GM12878 (cell line): ENCODE measurements around the gene ITPR2. TPM values are rescaled to one million over a fixed set of nuclear protein-coding genes. Genes with fewer than 3 reads are reported as not detected.

ENCODE experiments used
- DPF2 ChIP-seq: fragments of 450-650 bp; IDR thresholded peaks from 2 replicates; pipeline ENCODE4 v1.6.1; 2017; ENCODE audit warnings: mild to moderate bottlenecking
- HDAC6 ChIP-seq: fragments of 200-600 bp; sonication (generic); IDR thresholded peaks from one replicate; pipeline ENCODE4 v1.8.0; 2017; ENCODE audit warnings: antibody characterized with exemption; ENCODE audit not compliant: unreplicated experiment
- IRF5 ChIP-seq: fragments of 450-650 bp; IDR thresholded peaks from 2 replicates; pipeline ENCODE4 v1.6.1; 2017; ENCODE audit warnings: borderline replicate concordance
- MTA3 ChIP-seq: IDR thresholded peaks from 2 replicates; pipeline ENCODE4 v1.6.1; 2012; ENCODE audit warnings: low read length, inconsistent platforms, borderline replicate concordance
- MYB ChIP-seq: fragments of 150-350 bp; IDR thresholded peaks from 2 replicates; pipeline ENCODE4 v1.6.1; 2014; ENCODE audit warnings: mild to moderate bottlenecking, low read depth, low read length, borderline replicate concordance
- RAD51 ChIP-seq: fragments of 450-650 bp; IDR thresholded peaks from 2 replicates; pipeline ENCODE4 v1.6.1; 2016; ENCODE audit warnings: moderate library complexity, mild to moderate bottlenecking, inconsistent platforms
- TBL1XR1 ChIP-seq: IDR thresholded peaks from 2 replicates; pipeline ENCODE4 v1.6.1; 2012; ENCODE audit warnings: low read depth, low read length, improper control_type of control experiment
- TCF3 ChIP-seq: IDR thresholded peaks from 2 replicates; pipeline ENCODE4 v1.6.1; 2012; ENCODE audit warnings: low read depth, mild to moderate bottlenecking, low read length, borderline replicate concordance; ENCODE audit not compliant: insufficient read depth
- ZNF274 ChIP-seq: IDR thresholded peaks from one replicate; pipeline ENCODE4 v1.8.0; 2011; ENCODE audit not compliant: insufficient read length, insufficient read depth
- ZNF622 ChIP-seq: fragments of 450-650 bp; IDR thresholded peaks from 2 replicates; pipeline ENCODE4 v1.6.1; 2017; ENCODE audit warnings: mild to moderate bottlenecking, inconsistent platforms
- ZZZ3 ChIP-seq: IDR thresholded peaks from 2 replicates; pipeline ENCODE4 v1.6.1; 2011; ENCODE audit warnings: low read depth; ENCODE audit not compliant: control insufficient read depth, insufficient read length
- polyA plus RNA-seq, 11 experiments: library from polyadenylated mRNA; depleted of rRNA in 4 of 11; unstranded in 6 of 11; stranded (reverse) in 5 of 11; fragments of >200 nt; fragmentation: Nextera tagmentation in 4 of 11; fragmentation: Illumina TruSeq in 1 of 11; extraction: Ambion mirVana in 4 of 11; extraction: Trizol in 1 of 11; gene quantifications; 1 replicate in 1 of 11; 2 replicates in 10 of 11; pipeline versions ENCODE4 v1.2.1 to v1.2.3, GENCODE V29; 2011 to 2016; ENCODE audit warnings: inconsistent platforms in 2 of 11, missing spikeins in 2 of 11, low read depth in 1 of 11
- total RNA-seq, 4 experiments: library from RNA; depleted of rRNA in 3 of 4; stranded (reverse); fragments of >200 nt in 3 of 4; fragmentation: Illumina TruSeq in 1 of 4; extraction: Trizol in 1 of 4; gene quantifications; 2 replicates each; pipeline versions ENCODE4 v1.2.1 to v1.2.3, GENCODE V29; 2013 to 2021
- TF ChIP-seq, protein P1 (sequence below): IDR thresholded peaks from 2 replicates; pipeline ENCODE4 v1.6.1; 2012; ENCODE audit warnings: improper control_type of control experiment, low read depth, low read length; ENCODE audit not compliant: insufficient replicate concordance
- TF ChIP-seq, protein P2 (sequence below): fragments of 450-650 bp; IDR thresholded peaks from 2 replicates; pipeline ENCODE4 v1.6.1; 2016; ENCODE audit warnings: mild to moderate bottlenecking
- TF ChIP-seq, protein P3 (sequence below): fragments of 450-650 bp; IDR thresholded peaks from 2 replicates; pipeline ENCODE4 v1.6.1; 2017; ENCODE audit warnings: antibody characterized with exemption, mild to moderate bottlenecking, moderate library complexity
- TF ChIP-seq, protein P4 (sequence below): IDR thresholded peaks from 2 replicates; pipeline ENCODE4 v1.6.1; 2011; ENCODE audit warnings: borderline replicate concordance, low read depth, mild to moderate bottlenecking, moderate library complexity, low read length; ENCODE audit not compliant: insufficient read depth, poor library complexity, severe bottlenecking
- TF ChIP-seq, protein P5 (sequence below): IDR thresholded peaks from 2 replicates; pipeline ENCODE4 v1.6.1; 2011; ENCODE audit warnings: mild to moderate bottlenecking, low read depth, low read length, moderate library complexity; ENCODE audit not compliant: insufficient replicate concordance

The ITPR2 gene
- total and polyA plus RNA-seq, 10 of the 15 experiments (the other 5 are each of a cell fraction or from before 2014, with no cell fraction given): 7.5 to 76.2 (median 47.1) TPM

DNA sequence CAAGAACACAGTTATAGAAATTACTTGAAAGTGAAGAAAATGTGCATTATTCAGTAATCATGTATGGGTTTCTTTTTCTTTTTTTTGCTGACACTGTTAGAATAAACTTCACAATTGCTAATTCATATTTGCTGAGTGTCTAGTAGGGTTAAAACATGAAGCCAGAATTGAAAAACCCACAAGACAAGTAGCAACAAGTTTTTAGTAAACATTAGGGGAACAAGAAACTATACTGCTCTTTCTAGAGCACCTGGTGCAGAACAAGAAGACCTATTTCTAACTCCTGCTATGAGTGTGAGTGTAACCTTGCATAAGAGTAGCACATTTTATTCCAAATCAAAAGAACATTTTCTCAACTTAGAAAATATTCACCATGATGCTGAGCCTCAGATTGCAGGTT, 83.2 kb downstream of the ITPR2 start (continued):
- TF ChIP-seq, protein P1, sequence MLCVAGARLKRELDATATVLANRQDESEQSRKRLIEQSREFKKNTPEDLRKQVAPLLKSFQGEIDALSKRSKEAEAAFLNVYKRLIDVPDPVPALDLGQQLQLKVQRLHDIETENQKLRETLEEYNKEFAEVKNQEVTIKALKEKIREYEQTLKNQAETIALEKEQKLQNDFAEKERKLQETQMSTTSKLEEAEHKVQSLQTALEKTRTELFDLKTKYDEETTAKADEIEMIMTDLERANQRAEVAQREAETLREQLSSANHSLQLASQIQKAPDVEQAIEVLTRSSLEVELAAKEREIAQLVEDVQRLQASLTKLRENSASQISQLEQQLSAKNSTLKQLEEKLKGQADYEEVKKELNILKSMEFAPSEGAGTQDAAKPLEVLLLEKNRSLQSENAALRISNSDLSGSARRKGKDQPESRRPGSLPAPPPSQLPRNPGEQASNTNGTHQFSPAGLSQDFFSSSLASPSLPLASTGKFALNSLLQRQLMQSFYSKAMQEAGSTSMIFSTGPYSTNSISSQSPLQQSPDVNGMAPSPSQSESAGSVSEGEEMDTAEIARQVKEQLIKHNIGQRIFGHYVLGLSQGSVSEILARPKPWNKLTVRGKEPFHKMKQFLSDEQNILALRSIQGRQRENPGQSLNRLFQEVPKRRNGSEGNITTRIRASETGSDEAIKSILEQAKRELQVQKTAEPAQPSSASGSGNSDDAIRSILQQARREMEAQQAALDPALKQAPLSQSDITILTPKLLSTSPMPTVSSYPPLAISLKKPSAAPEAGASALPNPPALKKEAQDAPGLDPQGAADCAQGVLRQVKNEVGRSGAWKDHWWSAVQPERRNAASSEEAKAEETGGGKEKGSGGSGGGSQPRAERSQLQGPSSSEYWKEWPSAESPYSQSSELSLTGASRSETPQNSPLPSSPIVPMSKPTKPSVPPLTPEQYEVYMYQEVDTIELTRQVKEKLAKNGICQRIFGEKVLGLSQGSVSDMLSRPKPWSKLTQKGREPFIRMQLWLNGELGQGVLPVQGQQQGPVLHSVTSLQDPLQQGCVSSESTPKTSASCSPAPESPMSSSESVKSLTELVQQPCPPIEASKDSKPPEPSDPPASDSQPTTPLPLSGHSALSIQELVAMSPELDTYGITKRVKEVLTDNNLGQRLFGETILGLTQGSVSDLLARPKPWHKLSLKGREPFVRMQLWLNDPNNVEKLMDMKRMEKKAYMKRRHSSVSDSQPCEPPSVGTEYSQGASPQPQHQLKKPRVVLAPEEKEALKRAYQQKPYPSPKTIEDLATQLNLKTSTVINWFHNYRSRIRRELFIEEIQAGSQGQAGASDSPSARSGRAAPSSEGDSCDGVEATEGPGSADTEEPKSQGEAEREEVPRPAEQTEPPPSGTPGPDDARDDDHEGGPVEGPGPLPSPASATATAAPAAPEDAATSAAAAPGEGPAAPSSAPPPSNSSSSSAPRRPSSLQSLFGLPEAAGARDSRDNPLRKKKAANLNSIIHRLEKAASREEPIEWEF: no peak
- TF ChIP-seq, protein P2, sequence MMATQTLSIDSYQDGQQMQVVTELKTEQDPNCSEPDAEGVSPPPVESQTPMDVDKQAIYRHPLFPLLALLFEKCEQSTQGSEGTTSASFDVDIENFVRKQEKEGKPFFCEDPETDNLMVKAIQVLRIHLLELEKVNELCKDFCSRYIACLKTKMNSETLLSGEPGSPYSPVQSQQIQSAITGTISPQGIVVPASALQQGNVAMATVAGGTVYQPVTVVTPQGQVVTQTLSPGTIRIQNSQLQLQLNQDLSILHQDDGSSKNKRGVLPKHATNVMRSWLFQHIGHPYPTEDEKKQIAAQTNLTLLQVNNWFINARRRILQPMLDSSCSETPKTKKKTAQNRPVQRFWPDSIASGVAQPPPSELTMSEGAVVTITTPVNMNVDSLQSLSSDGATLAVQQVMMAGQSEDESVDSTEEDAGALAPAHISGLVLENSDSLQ: no peak
- TF ChIP-seq MTA3: no peak
- TF ChIP-seq, protein P3, sequence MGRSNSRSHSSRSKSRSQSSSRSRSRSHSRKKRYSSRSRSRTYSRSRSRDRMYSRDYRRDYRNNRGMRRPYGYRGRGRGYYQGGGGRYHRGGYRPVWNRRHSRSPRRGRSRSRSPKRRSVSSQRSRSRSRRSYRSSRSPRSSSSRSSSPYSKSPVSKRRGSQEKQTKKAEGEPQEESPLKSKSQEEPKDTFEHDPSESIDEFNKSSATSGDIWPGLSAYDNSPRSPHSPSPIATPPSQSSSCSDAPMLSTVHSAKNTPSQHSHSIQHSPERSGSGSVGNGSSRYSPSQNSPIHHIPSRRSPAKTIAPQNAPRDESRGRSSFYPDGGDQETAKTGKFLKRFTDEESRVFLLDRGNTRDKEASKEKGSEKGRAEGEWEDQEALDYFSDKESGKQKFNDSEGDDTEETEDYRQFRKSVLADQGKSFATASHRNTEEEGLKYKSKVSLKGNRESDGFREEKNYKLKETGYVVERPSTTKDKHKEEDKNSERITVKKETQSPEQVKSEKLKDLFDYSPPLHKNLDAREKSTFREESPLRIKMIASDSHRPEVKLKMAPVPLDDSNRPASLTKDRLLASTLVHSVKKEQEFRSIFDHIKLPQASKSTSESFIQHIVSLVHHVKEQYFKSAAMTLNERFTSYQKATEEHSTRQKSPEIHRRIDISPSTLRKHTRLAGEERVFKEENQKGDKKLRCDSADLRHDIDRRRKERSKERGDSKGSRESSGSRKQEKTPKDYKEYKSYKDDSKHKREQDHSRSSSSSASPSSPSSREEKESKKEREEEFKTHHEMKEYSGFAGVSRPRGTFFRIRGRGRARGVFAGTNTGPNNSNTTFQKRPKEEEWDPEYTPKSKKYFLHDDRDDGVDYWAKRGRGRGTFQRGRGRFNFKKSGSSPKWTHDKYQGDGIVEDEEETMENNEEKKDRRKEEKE: no peak
- no peak for TF ChIP-seq ZNF622
- TF ChIP-seq, protein P4, sequence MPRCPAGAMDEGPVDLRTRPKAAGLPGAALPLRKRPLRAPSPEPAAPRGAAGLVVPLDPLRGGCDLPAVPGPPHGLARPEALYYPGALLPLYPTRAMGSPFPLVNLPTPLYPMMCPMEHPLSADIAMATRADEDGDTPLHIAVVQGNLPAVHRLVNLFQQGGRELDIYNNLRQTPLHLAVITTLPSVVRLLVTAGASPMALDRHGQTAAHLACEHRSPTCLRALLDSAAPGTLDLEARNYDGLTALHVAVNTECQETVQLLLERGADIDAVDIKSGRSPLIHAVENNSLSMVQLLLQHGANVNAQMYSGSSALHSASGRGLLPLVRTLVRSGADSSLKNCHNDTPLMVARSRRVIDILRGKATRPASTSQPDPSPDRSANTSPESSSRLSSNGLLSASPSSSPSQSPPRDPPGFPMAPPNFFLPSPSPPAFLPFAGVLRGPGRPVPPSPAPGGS: no peak
- no peak for TF ChIP-seq IRF5
- TF ChIP-seq DPF2: 0 out of 2 replicates have a peak, but pooled peaks have one; percentile 43
- TF ChIP-seq, protein P5, sequence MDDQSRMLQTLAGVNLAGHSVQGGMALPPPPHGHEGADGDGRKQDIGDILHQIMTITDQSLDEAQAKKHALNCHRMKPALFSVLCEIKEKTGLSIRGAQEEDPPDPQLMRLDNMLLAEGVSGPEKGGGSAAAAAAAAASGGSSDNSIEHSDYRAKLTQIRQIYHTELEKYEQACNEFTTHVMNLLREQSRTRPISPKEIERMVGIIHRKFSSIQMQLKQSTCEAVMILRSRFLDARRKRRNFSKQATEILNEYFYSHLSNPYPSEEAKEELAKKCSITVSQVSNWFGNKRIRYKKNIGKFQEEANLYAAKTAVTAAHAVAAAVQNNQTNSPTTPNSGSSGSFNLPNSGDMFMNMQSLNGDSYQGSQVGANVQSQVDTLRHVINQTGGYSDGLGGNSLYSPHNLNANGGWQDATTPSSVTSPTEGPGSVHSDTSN: no peak
- no peak for TF ChIP-seq ZZZ3
- no peak for TF ChIP-seq HDAC6
- no peak for TF ChIP-seq MYB
- TF ChIP-seq RAD51: peak; percentile 14; the same call in 1 of the 2 replicates
- peak; percentile 59; the same call in 1 of the 2 replicates for TF ChIP-seq TCF3
- TF ChIP-seq ZNF274: no peak
- TF ChIP-seq TBL1XR1: no peak
